Esophagus muscularis mucosa (tissue), 3 donors: ENCODE data around the gene MAP2K6.

ENCODE experiments used
- POLR2A ChIP-seq: fragments of 450-650 bp; IDR thresholded peaks from one replicate; pipeline ENCODE4 v1.6.1; 2017; ENCODE audit warnings: antibody characterized with exemption, moderate library complexity, mild to moderate bottlenecking, low read depth
- POLR2AphosphoS5 ChIP-seq, 2 donors: sonication (generic); formaldehyde crosslinking; IDR thresholded peaks; one replicate each; pipeline ENCODE4 v1.6.1; 2017; ENCODE audit warnings: antibody characterized with exemption in 2 of 2
- TF ChIP-seq, protein P1 (sequence below), 3 experiments: fragments of 200-600 bp in 2 of 3; fragments of 450-650 bp in 1 of 3; sonication (generic) in 2 of 3; IDR thresholded peaks; one replicate each; pipeline ENCODE4 v1.5.1; 2017 to 2019; ENCODE audit warnings: antibody characterized with exemption in 3 of 3, mild to moderate bottlenecking in 2 of 3, moderate library complexity in 1 of 3

DNA sequence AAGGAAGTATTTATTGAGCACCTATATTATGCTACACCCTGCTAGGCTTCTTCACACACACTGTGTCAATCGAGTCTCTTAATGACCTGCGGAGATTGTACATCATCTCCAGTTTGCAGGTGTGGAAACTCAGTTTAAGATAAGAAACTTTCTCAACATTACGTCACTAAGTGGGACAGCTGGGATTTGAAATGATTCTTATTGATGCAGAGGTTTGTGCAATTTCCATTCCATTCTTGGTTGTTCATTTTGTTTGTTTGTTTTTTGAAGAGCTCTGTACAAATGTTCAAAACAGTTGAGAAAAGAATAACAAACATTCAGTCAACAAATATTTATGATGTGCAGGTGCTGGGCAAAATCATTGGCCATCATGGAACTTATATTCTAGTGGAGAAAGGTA lies 84.8 kb downstream of the MAP2K6 start:
- TF ChIP-seq, protein P1, sequence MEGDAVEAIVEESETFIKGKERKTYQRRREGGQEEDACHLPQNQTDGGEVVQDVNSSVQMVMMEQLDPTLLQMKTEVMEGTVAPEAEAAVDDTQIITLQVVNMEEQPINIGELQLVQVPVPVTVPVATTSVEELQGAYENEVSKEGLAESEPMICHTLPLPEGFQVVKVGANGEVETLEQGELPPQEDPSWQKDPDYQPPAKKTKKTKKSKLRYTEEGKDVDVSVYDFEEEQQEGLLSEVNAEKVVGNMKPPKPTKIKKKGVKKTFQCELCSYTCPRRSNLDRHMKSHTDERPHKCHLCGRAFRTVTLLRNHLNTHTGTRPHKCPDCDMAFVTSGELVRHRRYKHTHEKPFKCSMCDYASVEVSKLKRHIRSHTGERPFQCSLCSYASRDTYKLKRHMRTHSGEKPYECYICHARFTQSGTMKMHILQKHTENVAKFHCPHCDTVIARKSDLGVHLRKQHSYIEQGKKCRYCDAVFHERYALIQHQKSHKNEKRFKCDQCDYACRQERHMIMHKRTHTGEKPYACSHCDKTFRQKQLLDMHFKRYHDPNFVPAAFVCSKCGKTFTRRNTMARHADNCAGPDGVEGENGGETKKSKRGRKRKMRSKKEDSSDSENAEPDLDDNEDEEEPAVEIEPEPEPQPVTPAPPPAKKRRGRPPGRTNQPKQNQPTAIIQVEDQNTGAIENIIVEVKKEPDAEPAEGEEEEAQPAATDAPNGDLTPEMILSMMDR (IDR thresholded peaks at IDR 0.05): no peak
- TF ChIP-seq POLR2AphosphoS5 (IDR thresholded peaks at IDR 0.05) (no peak), POLR2A (no peak)
